ENCODE measurements around the gene BCO1. TPM values are rescaled to one million over a fixed set of nuclear protein-coding genes. Genes with fewer than 3 reads are reported as not detected.
A peak's percentile ranks its signal among the peaks of the same experiment; 100 is the strongest.

Gene BCO1
- total and polyA plus RNA-seq, 2 of the 4 experiments (the other 2 are of a cell fraction) = not detected

DNA sequence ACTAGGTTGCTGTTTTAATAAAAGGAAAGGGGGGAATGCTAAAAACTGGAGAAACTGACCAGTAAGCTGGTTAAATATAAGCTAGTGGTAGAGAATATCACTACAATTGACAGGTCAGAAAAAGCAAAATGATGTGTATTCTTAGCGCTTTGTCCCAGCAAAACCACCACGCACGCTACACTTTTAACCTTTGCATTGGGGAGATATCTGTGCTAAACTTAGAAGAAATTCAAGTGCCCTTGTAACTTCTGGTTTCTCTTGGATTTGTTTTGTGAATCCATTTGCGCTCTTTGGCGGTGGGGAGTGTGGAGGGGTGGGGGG, 77.6 kb downstream of the BCO1 start:
- H3K23ac ChIP-seq (ENCODE audit: low read depth, low read length) = no peak overlapping the region
- peak overlapping the region; percentile 97 for H3K4me2 ChIP-seq (ENCODE audit: low read depth, low read length)
- no peak overlapping the region for H2BK5ac ChIP-seq (ENCODE audit: low read depth, low read length, poor library complexity, severe bottlenecking)
- no peak overlapping the region for H2AK5ac ChIP-seq (ENCODE audit: low read depth, low read length)
- no peak overlapping the region for H3K14ac ChIP-seq (replicated peaks; ENCODE audit: low read depth, low read length)
- POLR2A ChIA-PET (ENCODE audit: unreplicated experiment) = no interaction called here
- no peaks in the 10 kb centered on the region for H3K9me3 ChIP-seq (ENCODE audit: control insufficient read depth, insufficient read depth, low read length)
- no peak overlapping the region for H2BK15ac ChIP-seq (ENCODE audit: low read depth, low read length)
- dilution Hi-C loops (cut with HindIII; ENCODE audit: low sequenced_read_pairs, unreplicated experiment) (no loop called here), in situ Hi-C loops (cut with MboI; ENCODE audit: low sequenced_read_pairs) (no loop called here), intact Hi-C loops (cut with micrococcal nuclease) (loop anchor here (10.0 kb wide), 3 partner anchors 81 to 221 kb away; partner anchors contain the start of genes BCO1 and GCSH)
- DNase-seq = no peak
- H3K4ac ChIP-seq (ENCODE audit: low read depth, low read length) = no peak overlapping the region
- H3K4me1 ChIP-seq (ENCODE audit: control insufficient read depth, insufficient read depth, low read length) = peaks cover 12% of the 10 kb centered on the region
- no peak overlapping the region for H2AK9ac ChIP-seq (replicated peaks; ENCODE audit: low read depth, low read length, poor library complexity)
- H3K9ac ChIP-seq (ENCODE audit: low read depth, low read length) = no peak overlapping the region
- peaks cover 15% of the 10 kb centered on the region; the same call in 1 of the 2 replicates for H4K20me1 ChIP-seq (ENCODE audit: insufficient read depth, low read length)
- H3K4me3 ChIP-seq (ENCODE audit: insufficient read depth, low read depth, low read length) = peak overlapping the region; percentile 92; the same call in 1 of the 2 replicates
- no peak overlapping the region for H4K91ac ChIP-seq (ENCODE audit: insufficient read depth, low read depth, low read length)
- H3K79me1 ChIP-seq (ENCODE audit: low read depth in 1 of 2, low read length in 2 of 2) = peaks cover 33 to 68% of the 10 kb centered on the region in 2 experiments
- H3K18ac ChIP-seq (ENCODE audit: low read depth, low read length) = no peak overlapping the region
- no peak overlapping the region for H3K56ac ChIP-seq (ENCODE audit: extremely low read depth, insufficient read depth, low read length)
- H3K9me1 ChIP-seq (ENCODE audit: insufficient read depth, low read length) = peaks cover 7% of the 10 kb centered on the region
- no peak overlapping the region for H3K27ac ChIP-seq (ENCODE audit: insufficient read depth, low read length)
- H3K27me3 ChIP-seq (ENCODE audit: control insufficient read depth, insufficient read depth, low read length) = no peaks in the 10 kb centered on the region
- no peak overlapping the region for H4K8ac ChIP-seq (ENCODE audit: low read depth in 2 of 2, low read length in 2 of 2)
- TF ChIP-seq RAD21 (IDR thresholded peaks at IDR 0.05; ENCODE audit: low read length) (no peak), FOS (IDR thresholded peaks at IDR 0.05; ENCODE audit: low read depth, low read length) (no peak), MAZ (IDR thresholded peaks at IDR 0.05; ENCODE audit: borderline replicate concordance, low read depth, low read length) (no peak), SMC3 (IDR thresholded peaks at IDR 0.05; ENCODE audit: low read depth, low read length) (no peak), RFX5 (IDR thresholded peaks at IDR 0.05; ENCODE audit: low read depth, low read length) (no peak), CTCF (conservative IDR thresholded peaks at IDR 0.05; ENCODE audit: low read depth, low read length) (no peak), POLR2A (IDR thresholded peaks at IDR 0.05; ENCODE audit: low read depth, low read length) (no peak), NFE2L2 (IDR thresholded peaks at IDR 0.05; ENCODE audit: low read depth, low read length) (no peak), MAFK (IDR thresholded peaks at IDR 0.05; ENCODE audit: low read depth, low read length) (no peak), BHLHE40 (IDR thresholded peaks at IDR 0.05; ENCODE audit: low read depth, low read length) (no peak), CEBPB (IDR thresholded peaks at IDR 0.05; ENCODE audit: low read depth, low read length) (no peak), MXI1 (IDR thresholded peaks at IDR 0.05; ENCODE audit: borderline replicate concordance, low read depth, low read length) (no peak)
- TF ChIP-seq, protein P1, sequence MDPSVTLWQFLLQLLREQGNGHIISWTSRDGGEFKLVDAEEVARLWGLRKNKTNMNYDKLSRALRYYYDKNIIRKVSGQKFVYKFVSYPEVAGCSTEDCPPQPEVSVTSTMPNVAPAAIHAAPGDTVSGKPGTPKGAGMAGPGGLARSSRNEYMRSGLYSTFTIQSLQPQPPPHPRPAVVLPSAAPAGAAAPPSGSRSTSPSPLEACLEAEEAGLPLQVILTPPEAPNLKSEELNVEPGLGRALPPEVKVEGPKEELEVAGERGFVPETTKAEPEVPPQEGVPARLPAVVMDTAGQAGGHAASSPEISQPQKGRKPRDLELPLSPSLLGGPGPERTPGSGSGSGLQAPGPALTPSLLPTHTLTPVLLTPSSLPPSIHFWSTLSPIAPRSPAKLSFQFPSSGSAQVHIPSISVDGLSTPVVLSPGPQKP (IDR thresholded peaks at IDR 0.05; ENCODE audit: borderline replicate concordance, low read depth, low read length) = no peak
- CTCF ChIA-PET = interaction anchor here (0.8 kb wide), 1 partner anchor 282 kb away, joined by 3 read pairs; no protein-coding TSS in a partner anchor
- H2BK20ac ChIP-seq (ENCODE audit: low read depth, low read length) = no peak overlapping the region
- no peak overlapping the region for H2AFZ ChIP-seq (replicated peaks; ENCODE audit: low read length, poor library complexity)
- BruUV-seq (replicated peaks) = no TSS peak
- H3K36me3 ChIP-seq (ENCODE audit: control insufficient read depth, insufficient read depth, low read length) = peaks cover 2% of the 10 kb centered on the region; the same call in 1 of the 2 replicates
- H4K5ac ChIP-seq (ENCODE audit: low read depth, low read length) = no peak overlapping the region
- ATAC-seq (ENCODE audit: low read depth) = no peak
- H2BK120ac ChIP-seq (ENCODE audit: low read depth, low read length) = no peak overlapping the region
- WGBS, 2 experiments (ENCODE audit: extremely low coverage in 2 of 2, insufficient read length in 1 of 2) = no CpG with 5 or more reads among the region's 5 CpGs

All from IMR-90 (cell line).